Heart right ventricle (tissue), 16 donors: ENCODE data around the gene ZNF341. TPM values are rescaled to one million over a fixed set of nuclear protein-coding genes. Genes with fewer than 3 reads are reported as not detected.
"Not testable (repeated sequence)": the region's sequence is repeated elsewhere in the genome, so short reads cannot be mapped to it uniquely, and the experiment has no call there.

Experiments
- ATAC-seq, 8 donors: fragments of 200-7000 bp; cut with Tn5 transposase; one replicate each; pipeline ENCODE4 v1.9.1; 2020; ENCODE audit warnings: mild to moderate bottlenecking in 8 of 8, moderate library complexity in 8 of 8, moderate number of reproducible peaks in 1 of 8
- DNase-seq, 2 donors: peaks; one replicate each; pipeline ENCODE4 v3.0.0-alpha.2; 2020
- H3K27ac ChIP-seq, 10 donors: fragments of 200-600 bp; sonication (generic) in 2 of 10; one replicate each; pipeline versions ENCODE4 v1.5.0 to v1.8.0; 2020 to 2022; ENCODE audit warnings: mild to moderate bottlenecking in 3 of 10
- H3K27me3 ChIP-seq, 7 donors: fragments of 200-600 bp; one replicate each; pipeline ENCODE4 v1.8.0; 2021 to 2022; ENCODE audit warnings: mild to moderate bottlenecking in 2 of 7
- H3K36me3 ChIP-seq, 9 donors: fragments of 200-600 bp; sonication (generic) in 1 of 9; one replicate each; pipeline versions ENCODE4 v1.5.0 to v1.8.0; 2020 to 2022; ENCODE audit warnings: mild to moderate bottlenecking in 2 of 9
- H3K4me1 ChIP-seq, 9 donors: fragments of 200-600 bp; sonication (generic) in 1 of 9; one replicate each; pipeline versions ENCODE4 v1.5.0 to v1.8.0; 2020 to 2022; ENCODE audit warnings: mild to moderate bottlenecking in 4 of 9
- H3K4me3 ChIP-seq, 10 donors: fragments of 200-600 bp; sonication (generic) in 2 of 10; one replicate each; pipeline versions ENCODE4 v1.5.0 to v1.8.0; 2020 to 2022; ENCODE audit warnings: mild to moderate bottlenecking in 7 of 10, moderate library complexity in 2 of 10
- H3K9me3 ChIP-seq, 11 donors: fragments of 200-600 bp in 10 of 11; sonication (generic) in 2 of 11; one replicate each; pipeline versions ENCODE4 v1.5.0 to v1.8.0; 2013 to 2022; ENCODE audit warnings: mild to moderate bottlenecking in 2 of 11, control low read depth in 1 of 11, moderate library complexity in 1 of 11
- WGBS, 2 donors: extraction: QIAGEN DNeasy Blood & Tissue Kit; methylation state at CpG; one replicate each; pipeline ENCODE4 v1.1.7; 2013; ENCODE audit warnings: inconsistent platforms in 1 of 2; 5-methylcytosine and 5-hydroxymethylcytosine counted together
- intact Hi-C, 10 donors: fragments of 100-400 bp; cut with DNase I; formaldehyde crosslinking; loops; one replicate each; pipeline versions ENCODE4 v1.11.1 to v1.14.2; 2022
- polyA plus RNA-seq, 2 donors: library from polyadenylated mRNA; stranded (reverse); fragments of 200-250 nt; gene quantifications; one replicate each; pipeline ENCODE4 v1.2.3, GENCODE V29; 2013
- total RNA-seq, 10 donors: library from RNA; stranded (reverse); fragmentation: NEBNext Ultra II Directional in 3 of 10; extraction: Animal tissue kit (Norgen Biotek cat#: 25700) in 3 of 10; gene quantifications; one replicate each; pipeline versions ENCODE4 v1.2.1 to v1.2.4, GENCODE V29; 2021 to 2023
- TF ChIP-seq, protein P1 (sequence below), 9 donors: fragments of 200-600 bp; sonication (generic) in 2 of 9; IDR thresholded peaks; one replicate each; pipeline versions ENCODE4 v1.5.0 to v1.8.0; 2021 to 2022; ENCODE audit warnings: antibody characterized with exemption in 9 of 9, mild to moderate bottlenecking in 5 of 9, moderate library complexity in 1 of 9
- donor health status: Arrhythmogenic right ventricular cardiomyopathy.
- donor health status: ischemic (EF 13 %, LVEDD 7.1; RV severe dilation, severe dysfunction).
- donor health status: healthy with polysubstance abuse.
- donor health status: DM: no; HTN: yes; CAD: no.
- donor health status: DM: no; HTN: no; CAD: no.
- donor health status: ischemic (EF 25% LVEDD 6.9; RV normal size, moderate dysfunction).
- donor health status: ischemic (EF 25% LVEDD 5.7; RV mildly dilated, moderate dysfunction).
- donor health status: healthy.
- donor health status: DM: yes; HTN: yes; CAD: no.
- donor health status: Ischemic cardiomyopathy.
- donor health status: ischemic (EF 35%, LVEDD 5.7; RV mildly dilated, moderate dysfunction).
- donor health status: nonischemic (EF 11% LVEDD 7.7; RV severe dilation, severe dysfunction).
- donor health status: DM: yes; HTN: yes; CAD: no.
- donor health status: PGD.
- donor health status: ischemic (EF 29% LVEDD 5.4; RV normal size, mild dysfunction).
- donor health status: nonischemic (EF 23%, LVEDD 6.1; RV moderate dilation, normal function).

The ZNF341 gene
- total and polyA plus RNA-seq, 12 donors = 0.85 to 3.7 (median 1.7) TPM

DNA sequence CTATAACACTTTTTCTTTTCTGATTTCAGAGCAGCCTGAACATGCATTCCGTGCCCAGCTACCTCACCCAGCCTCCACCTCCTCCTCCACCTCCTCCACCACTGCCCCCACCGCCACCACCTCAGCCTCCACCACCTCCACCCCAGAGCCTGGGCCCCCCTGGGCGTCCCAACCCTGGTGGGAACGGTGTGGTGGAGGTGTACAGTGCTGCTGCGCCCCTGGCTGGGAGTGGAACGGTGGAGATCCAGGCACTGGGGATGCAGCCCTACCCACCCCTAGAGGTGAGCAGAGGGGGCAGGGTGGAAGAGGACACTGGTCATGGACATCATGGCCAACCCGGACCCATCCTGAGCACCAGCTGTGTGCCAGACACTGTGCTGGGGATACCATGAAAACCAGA lies 21.3 kb downstream of the ZNF341 start:
- 98 to 100% methylated on average over 7 of the region's 7 CpGs for WGBS, 2 donors
- TF ChIP-seq, protein P1, sequence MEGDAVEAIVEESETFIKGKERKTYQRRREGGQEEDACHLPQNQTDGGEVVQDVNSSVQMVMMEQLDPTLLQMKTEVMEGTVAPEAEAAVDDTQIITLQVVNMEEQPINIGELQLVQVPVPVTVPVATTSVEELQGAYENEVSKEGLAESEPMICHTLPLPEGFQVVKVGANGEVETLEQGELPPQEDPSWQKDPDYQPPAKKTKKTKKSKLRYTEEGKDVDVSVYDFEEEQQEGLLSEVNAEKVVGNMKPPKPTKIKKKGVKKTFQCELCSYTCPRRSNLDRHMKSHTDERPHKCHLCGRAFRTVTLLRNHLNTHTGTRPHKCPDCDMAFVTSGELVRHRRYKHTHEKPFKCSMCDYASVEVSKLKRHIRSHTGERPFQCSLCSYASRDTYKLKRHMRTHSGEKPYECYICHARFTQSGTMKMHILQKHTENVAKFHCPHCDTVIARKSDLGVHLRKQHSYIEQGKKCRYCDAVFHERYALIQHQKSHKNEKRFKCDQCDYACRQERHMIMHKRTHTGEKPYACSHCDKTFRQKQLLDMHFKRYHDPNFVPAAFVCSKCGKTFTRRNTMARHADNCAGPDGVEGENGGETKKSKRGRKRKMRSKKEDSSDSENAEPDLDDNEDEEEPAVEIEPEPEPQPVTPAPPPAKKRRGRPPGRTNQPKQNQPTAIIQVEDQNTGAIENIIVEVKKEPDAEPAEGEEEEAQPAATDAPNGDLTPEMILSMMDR (IDR thresholded peaks at IDR 0.05) = no peak
- no peak for DNase-seq
- intact Hi-C loops = no loop called here
- no peak overlapping the region for H3K4me3 ChIP-seq
- peaks cover 0 to 92% (median 34%) of the 10 kb centered on the region in 9 donors for H3K36me3 ChIP-seq
- ATAC-seq = no peak
- H3K27ac ChIP-seq = no peak overlapping the region
- no peaks in the 10 kb centered on the region for H3K4me1 ChIP-seq
- no peaks in the 10 kb centered on the region for H3K27me3 ChIP-seq
- H3K9me3 ChIP-seq = peaks cover 0 to 11% (median 4%) of the 10 kb centered on the region in 11 donors

DNA sequence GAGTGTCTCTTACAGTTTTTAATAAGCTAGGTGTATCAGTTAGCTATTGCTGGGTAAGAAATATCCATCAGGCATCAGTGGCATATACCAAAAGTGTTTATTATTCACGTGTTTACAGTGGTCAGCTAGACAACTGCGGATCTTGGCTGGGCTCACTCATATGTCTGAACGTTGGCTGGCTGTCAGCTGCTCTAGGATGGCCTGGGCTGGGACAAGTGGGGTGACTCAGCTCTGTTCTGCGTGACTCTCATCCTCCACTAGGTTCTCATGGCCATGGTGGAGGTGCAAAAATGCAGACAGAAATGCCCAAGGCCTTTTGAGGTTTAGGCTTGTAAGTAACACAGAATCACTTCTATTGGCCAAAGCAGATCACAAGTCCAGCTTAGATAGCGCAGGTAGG lies 22.0 kb downstream of the ZNF341 start:
- TF ChIP-seq, protein P1 (IDR thresholded peaks at IDR 0.05) = no peak
- H3K9me3 ChIP-seq = peaks cover 0 to 11% (median 4%) of the 10 kb centered on the region in 11 donors
- no peak overlapping the region for H3K4me3 ChIP-seq
- intact Hi-C loops = no loop called here
- 88 to 90% methylated on average over 5 of the region's 5 CpGs for WGBS, 2 donors
- H3K4me1 ChIP-seq = no peaks in the 10 kb centered on the region
- DNase-seq (no peak), ATAC-seq (no peak)
- H3K27ac ChIP-seq = no peak overlapping the region
- H3K27me3 ChIP-seq = no peaks in the 10 kb centered on the region
- peaks cover 0 to 93% (median 38%) of the 10 kb centered on the region in 9 donors for H3K36me3 ChIP-seq

- H3K4me3 ChIP-seq, DNase-seq, H3K27me3 ChIP-seq, intact Hi-C loops, H3K27ac ChIP-seq, H3K4me1 ChIP-seq, ATAC-seq: not testable (repeated sequence)
- 88 to 92% methylated on average over 10 of the region's 10 CpGs for WGBS, 2 donors
- peaks cover 0 to 91% (median 35%) of the 10 kb centered on the region in 9 donors for H3K36me3 ChIP-seq
- H3K9me3 ChIP-seq = peaks cover 0 to 11% (median 4%) of the 10 kb centered on the region in 11 donors
Measured at GRCh38 chr20:33755936-33756490, 24.2 kb downstream of the ZNF341 start.

DNA sequence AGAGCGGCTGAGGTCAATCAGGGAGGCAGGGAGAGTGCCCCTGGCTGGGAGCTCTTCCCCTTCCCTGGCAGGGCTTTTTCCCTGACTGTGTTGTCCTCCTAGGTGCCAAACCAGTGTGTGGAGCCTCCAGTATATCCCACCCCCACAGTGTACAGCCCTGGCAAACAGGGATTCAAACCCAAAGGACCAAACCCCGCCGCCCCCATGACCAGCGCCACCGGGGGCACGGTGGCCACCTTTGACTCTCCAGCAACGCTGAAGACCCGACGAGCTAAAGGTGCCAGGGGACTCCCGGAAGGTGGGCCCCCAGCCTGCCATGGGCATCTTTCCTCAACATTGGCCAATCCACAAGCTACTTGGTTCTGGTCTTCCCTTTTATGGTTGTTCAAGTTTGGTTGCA lies 25.2 kb downstream of the ZNF341 start:
- no peaks in the 10 kb centered on the region for H3K4me1 ChIP-seq
- WGBS, 2 donors = 98 to 99% methylated on average over 10 of the region's 10 CpGs
- H3K36me3 ChIP-seq = peaks cover 0 to 90% (median 35%) of the 10 kb centered on the region in 9 donors
- intact Hi-C loops = no loop called here
- ATAC-seq = no peak
- H3K9me3 ChIP-seq = peaks cover 0 to 11% (median 4%) of the 10 kb centered on the region in 11 donors
- DNase-seq = no peak
- TF ChIP-seq, protein P1 (IDR thresholded peaks at IDR 0.05) = no peak
- H3K27me3 ChIP-seq = no peaks in the 10 kb centered on the region
- H3K27ac ChIP-seq = no peak overlapping the region
- H3K4me3 ChIP-seq = no peak overlapping the region

DNA sequence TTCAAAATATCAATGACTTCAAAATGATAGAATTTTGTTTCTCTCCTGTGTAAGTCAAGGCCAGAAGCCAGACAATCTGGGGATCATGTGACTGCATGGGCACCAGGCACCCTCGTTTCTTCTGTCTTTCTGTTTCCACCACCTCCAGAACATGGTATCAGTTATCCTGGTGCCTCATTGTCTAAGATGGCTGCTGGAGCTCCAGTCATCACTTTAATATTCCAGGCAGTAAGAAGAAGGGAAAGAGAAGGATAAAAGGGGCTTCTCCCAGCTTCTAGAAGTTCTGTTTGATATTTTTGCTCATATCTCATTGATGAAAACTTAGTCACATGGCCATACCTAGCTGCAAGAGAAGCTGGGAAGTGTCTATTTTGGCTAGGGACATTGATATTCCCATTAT lies 25.7 kb downstream of the ZNF341 start:
- TF ChIP-seq, protein P1 (IDR thresholded peaks at IDR 0.05) = no peak
- no peak overlapping the region for H3K27ac ChIP-seq
- peaks cover 0 to 11% (median 4%) of the 10 kb centered on the region in 11 donors for H3K9me3 ChIP-seq
- no peaks in the 10 kb centered on the region for H3K4me1 ChIP-seq
- H3K36me3 ChIP-seq = peaks cover 0 to 89% (median 35%) of the 10 kb centered on the region in 9 donors
- DNase-seq (no peak), ATAC-seq (no peak)
- intact Hi-C loops = no loop called here
- no peak overlapping the region for H3K4me3 ChIP-seq
- H3K27me3 ChIP-seq = no peaks in the 10 kb centered on the region
- WGBS, 2 donors = 89 to 93% methylated on average over 1 of the region's 1 CpG
